HEK293 (cell line): Measurements from ENCODE around the gene SCUBE3.

ENCODE experiments used
- CTCF ChIP-seq: fragments of 450-650 bp; formaldehyde crosslinking; IDR thresholded peaks from 2 replicates; pipeline ENCODE4 v1.5.1; 2016; ENCODE audit warnings: missing biosample characterization, missing genetic modification characterization
- ELK4 ChIP-seq: IDR thresholded peaks from 2 replicates; pipeline ENCODE4 v1.6.1; 2011; ENCODE audit warnings: mild to moderate bottlenecking, low read depth, low read length, borderline replicate concordance
- TCF7L2 ChIP-seq: IDR thresholded peaks from 2 replicates; pipeline ENCODE4 v1.6.1; 2011; ENCODE audit warnings: low read depth, mild to moderate bottlenecking, inconsistent platforms, low read length, moderate library complexity, borderline replicate concordance
- ZNF133 ChIP-seq: fragments of 450-650 bp; formaldehyde crosslinking; IDR thresholded peaks from 2 replicates; pipeline ENCODE4 v1.5.1; 2016; ENCODE audit warnings: missing biosample characterization, missing genetic modification characterization
- ZNF138 ChIP-seq: fragments of 450-650 bp; formaldehyde crosslinking; IDR thresholded peaks from 2 replicates; pipeline ENCODE4 v1.5.1; 2016; ENCODE audit warnings: missing biosample characterization, missing genetic modification characterization, borderline replicate concordance
- ZNF48 ChIP-seq: fragments of 450-650 bp; formaldehyde crosslinking; IDR thresholded peaks from 2 replicates; pipeline ENCODE4 v1.5.1; 2016; ENCODE audit warnings: missing biosample characterization, missing genetic modification characterization
- TF ChIP-seq, protein P1 (sequence below): fragments of 450-650 bp; formaldehyde crosslinking; conservative IDR thresholded peaks from 2 replicates; pipeline ENCODE4 v1.5.1; 2016; ENCODE audit warnings: low read depth, missing biosample characterization, missing genetic modification characterization

DNA sequence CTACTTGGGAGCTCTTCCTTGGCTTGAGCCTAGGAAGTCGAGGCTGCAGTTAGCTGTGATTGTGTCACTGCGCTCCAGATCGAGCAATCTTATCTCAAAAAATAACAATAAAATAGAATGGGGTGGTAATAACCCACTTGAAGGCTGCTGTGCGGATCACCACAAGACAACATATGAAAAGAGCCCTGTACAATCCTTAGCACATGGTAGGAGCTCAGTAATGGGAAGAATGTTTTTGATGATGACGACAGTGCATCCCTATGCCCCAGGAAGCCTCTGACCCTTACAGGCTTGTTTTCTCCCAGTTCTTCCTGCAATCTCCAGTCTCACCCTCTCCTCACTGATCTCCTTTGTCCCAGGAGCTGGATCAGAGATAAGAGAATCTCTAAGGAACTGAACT is 15.5 kb downstream of the SCUBE3 start:
- TF ChIP-seq ELK4 = no peak
- no peak for TF ChIP-seq ZNF133 (tag by site-specific recombination)
- no peak for TF ChIP-seq CTCF (tag by site-specific recombination)
- no peak for TF ChIP-seq ZNF138 (tag by site-specific recombination)
- TF ChIP-seq TCF7L2 = no peak
- TF ChIP-seq, protein P1, sequence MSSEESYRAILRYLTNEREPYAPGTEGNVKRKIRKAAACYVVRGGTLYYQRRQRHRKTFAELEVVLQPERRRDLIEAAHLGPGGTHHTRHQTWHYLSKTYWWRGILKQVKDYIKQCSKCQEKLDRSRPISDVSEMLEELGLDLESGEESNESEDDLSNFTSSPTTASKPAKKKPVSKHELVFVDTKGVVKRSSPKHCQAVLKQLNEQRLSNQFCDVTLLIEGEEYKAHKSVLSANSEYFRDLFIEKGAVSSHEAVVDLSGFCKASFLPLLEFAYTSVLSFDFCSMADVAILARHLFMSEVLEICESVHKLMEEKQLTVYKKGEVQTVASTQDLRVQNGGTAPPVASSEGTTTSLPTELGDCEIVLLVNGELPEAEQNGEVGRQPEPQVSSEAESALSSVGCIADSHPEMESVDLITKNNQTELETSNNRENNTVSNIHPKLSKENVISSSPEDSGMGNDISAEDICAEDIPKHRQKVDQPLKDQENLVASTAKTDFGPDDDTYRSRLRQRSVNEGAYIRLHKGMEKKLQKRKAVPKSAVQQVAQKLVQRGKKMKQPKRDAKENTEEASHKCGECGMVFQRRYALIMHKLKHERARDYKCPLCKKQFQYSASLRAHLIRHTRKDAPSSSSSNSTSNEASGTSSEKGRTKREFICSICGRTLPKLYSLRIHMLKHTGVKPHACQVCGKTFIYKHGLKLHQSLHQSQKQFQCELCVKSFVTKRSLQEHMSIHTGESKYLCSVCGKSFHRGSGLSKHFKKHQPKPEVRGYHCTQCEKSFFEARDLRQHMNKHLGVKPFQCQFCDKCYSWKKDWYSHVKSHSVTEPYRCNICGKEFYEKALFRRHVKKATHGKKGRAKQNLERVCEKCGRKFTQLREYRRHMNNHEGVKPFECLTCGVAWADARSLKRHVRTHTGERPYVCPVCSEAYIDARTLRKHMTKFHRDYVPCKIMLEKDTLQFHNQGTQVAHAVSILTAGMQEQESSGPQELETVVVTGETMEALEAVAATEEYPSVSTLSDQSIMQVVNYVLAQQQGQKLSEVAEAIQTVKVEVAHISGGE (tag by site-specific recombination) = no peak
- TF ChIP-seq ZNF48 (tag by site-specific recombination) = no peak
